Measurements from ENCODE around the gene MAP3K12.

GRCh38 chr12:53495903-53496751 is 3.1 kb downstream of the MAP3K12 start:
- no peak for TF ChIP-seq CTCF (conservative IDR thresholded peaks at IDR 0.05; ENCODE audit: low read length)
- TF ChIP-seq EZH2phosphoT487 (IDR thresholded peaks at IDR 0.05; ENCODE audit: borderline replicate concordance, low read depth, low read length): no peak
